CD4-positive, alpha-beta T cell treated with Interleukin-21 for 1 hour (primary cell): ENCODE results near the gene STRIP2.
"Not testable (repeated sequence)": the region's sequence is repeated elsewhere in the genome, so short reads cannot be mapped to it uniquely, and the experiment has no call there.

Source experiments
- DNase-seq: peaks from one replicate; pipeline ENCODE4 v3.0.0-alpha.2; 2020

Gene STRIP2, protein sequence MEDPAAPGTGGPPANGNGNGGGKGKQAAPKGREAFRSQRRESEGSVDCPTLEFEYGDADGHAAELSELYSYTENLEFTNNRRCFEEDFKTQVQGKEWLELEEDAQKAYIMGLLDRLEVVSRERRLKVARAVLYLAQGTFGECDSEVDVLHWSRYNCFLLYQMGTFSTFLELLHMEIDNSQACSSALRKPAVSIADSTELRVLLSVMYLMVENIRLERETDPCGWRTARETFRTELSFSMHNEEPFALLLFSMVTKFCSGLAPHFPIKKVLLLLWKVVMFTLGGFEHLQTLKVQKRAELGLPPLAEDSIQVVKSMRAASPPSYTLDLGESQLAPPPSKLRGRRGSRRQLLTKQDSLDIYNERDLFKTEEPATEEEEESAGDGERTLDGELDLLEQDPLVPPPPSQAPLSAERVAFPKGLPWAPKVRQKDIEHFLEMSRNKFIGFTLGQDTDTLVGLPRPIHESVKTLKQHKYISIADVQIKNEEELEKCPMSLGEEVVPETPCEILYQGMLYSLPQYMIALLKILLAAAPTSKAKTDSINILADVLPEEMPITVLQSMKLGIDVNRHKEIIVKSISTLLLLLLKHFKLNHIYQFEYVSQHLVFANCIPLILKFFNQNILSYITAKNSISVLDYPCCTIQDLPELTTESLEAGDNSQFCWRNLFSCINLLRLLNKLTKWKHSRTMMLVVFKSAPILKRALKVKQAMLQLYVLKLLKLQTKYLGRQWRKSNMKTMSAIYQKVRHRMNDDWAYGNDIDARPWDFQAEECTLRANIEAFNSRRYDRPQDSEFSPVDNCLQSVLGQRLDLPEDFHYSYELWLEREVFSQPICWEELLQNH

DNA sequence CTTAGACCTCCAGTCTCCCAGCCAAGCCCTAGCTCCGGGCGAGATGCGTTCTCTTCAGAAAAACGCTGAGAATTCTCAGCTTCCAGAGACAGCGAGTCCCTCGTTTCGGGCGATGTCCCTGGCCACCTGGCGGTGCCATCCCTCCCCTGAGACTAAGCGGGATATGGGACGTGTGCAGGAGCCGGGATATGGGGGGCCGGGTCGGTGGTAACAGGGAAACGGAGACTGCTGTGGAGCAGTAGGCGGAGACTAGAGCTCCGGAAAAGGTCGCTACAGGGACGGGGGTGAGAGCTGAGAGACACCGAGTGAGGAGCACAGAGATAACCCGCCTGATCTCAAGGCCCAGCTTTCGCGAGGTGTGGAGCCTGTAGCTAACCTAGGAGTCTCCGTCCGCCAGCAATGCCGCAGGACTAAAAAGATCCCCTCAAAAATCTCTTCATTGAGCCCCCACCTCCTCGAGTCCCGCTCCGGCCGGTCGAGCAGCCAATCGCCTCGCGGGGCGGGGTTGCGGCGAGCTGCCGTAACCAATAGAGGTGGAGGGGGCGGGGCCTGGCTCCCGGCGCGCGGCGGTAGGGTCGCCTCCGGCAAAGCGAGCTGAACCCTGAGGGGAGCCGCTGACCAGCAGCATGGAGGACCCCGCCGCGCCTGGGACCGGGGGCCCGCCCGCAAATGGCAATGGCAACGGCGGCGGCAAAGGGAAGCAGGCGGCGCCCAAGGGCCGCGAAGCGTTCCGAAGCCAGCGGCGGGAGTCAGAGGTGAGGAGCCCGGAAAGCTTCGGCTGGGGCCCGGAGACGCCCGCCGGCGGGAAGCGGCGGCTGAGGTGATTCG is at the start of gene STRIP2:
TSS of gene STRIP2 (plus strand) at position 586 of the 828 bp plus-strand sequence. CDS start at position 627, 41 bp downstream.
- peak; percentile 89 for DNase-seq

DNA sequence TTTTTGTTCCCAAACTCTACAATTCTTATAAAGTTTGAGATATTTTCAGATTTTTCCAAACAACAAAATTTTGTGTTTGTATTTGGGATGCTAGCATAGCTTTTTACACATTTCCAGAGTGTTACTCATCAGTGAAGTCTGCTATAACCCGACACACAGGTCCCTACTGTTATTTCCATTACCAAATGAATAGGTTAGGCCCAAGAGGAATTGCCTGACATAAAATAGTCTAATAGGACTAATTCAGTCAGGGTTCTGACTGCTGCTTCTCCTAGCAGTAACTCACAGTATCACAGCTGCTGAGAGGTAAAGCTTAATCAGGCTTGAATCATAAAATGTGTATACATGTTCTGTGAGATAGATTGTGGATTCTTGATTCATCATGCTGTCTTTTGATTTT is 49.1 kb upstream of the STRIP2 start:
- DNase-seq: no peak

DNA sequence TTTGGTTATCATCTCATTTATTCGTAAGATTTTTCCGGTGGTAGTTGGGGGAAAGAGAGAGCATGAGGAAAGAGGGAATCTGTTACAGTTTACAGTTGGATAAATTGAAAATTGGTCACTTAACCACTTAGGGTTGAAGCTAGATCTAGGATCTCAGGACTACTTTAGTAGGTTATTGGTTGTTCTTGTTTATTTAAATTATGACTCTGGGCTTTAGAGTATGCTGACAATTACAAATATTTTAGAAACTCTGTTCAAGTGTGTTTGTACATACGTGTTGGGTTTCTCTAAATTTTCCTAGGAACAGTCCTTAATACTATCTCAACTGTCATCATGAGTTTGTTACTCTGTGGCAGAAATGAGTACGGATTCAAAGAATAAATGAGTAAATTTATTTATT is 48.6 kb upstream of the STRIP2 start:
- no peak for DNase-seq

DNA sequence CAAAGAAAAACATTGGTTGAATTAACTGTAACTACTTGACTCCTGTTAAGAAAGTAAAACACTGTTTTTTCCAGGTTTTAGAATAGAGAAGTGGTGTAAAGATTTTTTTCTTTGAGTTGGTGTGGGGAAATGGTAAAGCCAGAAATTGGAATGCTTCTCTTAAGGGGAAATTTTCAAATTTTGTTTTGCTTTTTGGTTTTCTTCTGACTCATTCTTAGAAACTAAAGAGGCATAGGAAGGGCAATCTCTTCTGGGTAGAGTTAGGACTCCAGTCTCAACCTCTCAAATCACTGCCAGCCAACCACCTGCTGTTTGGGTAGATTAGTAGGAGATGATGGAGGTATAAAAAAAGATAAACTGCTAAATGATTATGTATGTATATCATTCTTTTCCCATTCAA is 47.7 kb upstream of the STRIP2 start:
- no peak for DNase-seq

DNA sequence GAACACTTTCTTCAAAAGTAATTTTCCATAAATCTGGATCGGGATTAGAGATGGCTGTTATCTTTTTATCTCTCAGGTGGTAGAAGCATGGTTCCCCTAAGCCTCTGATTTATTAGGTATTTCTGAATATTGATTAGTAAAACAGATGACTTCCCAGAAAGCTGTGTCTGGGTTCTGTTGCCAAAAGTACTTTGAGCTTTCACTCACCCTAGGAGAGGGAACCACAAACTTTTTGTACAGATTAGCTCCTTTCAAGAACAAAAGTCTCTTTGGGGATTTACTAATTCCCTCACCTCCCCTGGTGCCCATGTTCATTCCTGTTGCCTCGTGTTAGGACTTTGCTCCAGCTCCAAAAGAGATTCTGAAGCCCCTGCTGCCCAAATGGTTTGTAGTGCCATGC is 46.7 kb upstream of the STRIP2 start:
- no peak for DNase-seq

DNA sequence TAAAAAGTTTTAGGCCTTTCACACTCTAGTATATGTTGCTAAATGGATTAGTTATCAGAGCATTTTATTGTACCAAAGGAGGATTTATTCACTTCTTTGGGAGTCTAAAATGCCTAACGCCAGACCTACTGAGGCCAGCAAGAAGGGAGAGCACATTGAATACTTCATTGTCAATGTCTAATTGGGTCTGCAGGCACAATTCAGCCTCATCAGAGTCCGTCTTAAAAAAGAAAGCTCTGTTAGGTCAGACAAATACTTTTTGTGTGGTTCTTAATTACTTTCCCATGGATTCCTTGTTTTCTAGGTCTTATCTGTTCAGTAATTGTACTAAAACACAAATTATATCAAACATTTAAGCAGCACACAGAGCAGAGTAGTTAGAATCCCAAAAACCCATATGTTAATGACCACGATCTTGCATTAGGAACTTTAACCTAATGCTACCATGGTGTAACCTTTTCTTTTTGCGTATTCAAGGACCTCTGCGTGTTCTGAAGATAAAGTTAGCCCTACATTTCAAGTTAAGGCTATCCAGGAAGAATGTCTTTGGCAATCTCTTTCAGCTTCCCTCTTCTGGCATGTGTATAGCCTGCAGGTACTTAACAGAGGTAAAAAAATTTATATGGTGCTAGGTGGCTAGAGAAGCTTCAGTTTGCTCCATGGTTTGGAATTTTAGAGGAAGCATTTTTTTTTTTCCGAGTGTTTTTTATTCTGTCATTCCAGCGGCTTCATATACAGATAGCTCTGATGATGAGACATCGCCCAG is 45.7 kb upstream of the STRIP2 start:
- no peak for DNase-seq

DNA sequence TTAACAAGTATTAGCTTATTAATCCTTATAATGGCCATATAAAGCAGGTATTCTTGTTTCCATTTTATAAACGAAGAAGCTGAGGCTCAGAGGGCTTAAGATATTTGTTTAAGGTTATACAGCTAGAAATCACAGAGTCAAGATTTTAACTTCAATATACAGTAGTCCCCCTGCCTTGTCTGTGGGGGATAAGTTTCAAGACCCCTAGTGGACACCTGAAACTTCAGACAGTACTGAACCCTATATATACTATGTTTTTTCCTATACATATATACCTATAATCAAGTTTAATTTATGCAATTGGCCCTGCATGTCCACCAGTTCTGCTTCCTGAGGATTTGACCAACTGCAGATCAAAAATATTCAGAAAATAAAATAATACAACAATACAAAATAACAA is 44.4 kb upstream of the STRIP2 start:
- DNase-seq: no peak

DNA sequence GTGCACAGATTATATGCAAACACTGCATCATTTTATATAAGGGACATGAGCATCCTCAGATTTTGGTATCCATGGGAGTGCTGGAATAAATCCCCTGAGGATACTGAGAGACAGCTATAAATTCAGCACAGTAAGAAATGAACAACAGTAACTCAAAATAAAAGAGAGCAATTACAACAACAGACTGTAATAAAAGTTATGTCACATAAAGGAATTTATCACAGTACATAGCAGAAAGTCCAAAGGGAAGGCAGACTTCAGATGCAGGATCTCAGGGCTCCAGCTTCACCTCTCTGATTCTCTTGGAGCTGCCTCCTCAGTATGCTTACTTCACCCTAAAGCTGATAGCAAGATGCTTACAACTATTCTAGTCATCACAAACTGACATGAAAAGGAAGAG is 43.9 kb upstream of the STRIP2 start:
- DNase-seq: no peak

DNA sequence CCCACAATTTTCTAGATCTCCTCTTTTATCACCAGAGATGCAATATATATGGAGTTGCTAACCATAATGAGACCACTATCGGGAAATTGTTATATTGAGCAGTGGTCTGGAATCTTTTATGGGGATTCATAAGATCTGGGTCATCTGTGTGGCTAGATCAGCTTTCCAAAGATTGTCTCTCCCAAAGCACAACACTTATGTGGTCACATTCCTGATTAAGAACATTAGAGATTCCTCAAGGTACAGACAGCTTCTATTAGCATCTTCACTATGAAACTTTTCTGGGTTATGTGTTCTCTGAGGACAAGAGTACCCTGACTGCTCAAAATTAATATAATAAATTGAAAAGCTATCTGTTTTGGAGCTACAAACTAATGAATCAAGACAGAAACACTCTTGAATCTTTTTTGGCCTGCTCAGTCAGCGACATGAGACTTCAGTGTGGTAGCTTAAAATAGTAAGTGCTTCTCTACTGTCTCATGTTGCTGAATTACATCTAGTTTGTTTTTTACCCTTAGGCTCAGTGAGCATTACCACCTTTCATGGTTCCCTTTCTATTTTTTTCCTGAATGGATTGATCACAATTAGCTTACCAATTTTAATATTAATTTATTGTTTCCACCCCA is 42.6 kb upstream of the STRIP2 start:
- no peak for DNase-seq

DNA sequence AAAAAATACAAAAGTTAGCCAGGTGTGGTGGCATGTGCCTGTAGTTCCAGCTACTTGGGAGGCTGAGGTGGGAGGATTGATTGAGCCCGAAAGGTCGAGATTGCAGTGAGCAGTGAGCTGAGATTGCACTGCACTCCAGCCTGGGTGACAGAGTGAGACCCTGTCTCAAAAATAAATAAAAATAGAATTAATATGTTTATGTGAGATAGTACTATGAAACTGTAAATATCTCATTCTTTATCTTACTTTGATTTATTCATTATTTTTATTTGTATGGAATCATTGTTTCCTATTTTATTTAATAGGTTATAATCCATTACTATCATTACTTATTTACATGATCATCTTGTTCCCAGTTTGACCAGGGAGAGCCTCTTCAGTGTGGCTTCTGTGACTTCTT is 41.0 kb upstream of the STRIP2 start:
- no peak for DNase-seq

DNA sequence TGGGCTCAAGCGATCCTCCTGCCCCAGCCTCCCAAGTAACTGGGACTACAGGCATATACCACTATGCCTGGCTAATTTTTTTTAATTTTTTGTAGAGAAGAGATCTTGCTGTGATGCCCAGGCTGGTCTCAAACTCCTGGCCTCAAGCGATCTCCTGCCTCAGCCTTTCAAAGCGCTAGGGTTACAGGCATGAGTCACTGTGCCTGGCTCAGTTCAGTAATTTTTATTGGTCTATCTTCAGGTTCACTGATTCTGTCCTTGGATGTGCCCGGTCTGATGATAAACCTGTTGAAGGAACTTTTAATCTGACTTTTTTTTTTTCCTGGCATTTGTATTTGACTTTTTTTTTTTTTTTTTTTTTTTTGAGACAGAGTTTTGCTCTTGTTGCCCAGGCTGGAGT is 40.1 kb upstream of the STRIP2 start:
- DNase-seq: no peak

DNA sequence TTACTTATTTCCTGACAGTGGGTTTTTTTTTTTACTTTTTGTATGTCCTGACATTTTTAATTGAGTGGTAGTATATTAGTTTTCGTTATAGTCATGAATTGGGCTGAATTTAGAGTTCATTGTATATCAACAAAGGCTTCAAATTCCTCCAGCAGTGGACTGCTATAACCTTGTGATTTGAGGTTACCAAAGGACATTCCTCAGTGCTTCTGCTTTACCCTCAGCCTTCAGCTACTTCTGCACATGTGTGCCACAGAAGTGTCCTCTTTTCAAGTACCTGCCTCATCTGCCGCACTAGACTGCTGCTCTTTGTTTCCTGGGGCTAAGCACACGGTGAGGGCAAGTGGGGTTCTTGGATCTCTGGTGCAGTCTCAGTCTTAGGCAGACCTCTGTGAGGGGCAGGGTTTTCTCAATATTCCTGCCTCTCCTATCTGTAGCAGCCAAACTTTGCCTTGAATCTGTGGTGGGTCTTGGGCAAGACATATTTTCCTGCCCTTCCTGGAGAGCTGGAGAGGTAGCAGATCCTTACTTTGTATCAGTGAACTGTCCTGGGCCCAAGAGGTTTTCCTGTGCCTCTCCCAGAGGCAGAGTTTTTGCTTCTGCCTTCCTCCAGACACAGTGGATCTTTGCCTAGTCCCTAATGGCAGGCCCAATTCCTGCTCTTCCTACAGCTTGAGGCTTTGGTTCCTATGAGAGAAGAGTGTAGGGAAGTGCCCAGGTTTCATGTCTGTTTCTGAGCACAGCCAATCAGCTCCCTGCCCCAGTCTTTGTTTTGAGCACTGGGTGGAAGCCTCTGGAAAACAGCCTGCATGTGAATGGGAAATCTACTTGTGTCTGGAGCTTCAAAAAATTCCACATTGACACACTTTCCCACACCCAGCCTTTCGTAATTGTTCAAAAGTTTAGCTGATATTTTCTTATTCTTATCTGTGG is 39.0 kb upstream of the STRIP2 start:
- DNase-seq: no peak

DNA sequence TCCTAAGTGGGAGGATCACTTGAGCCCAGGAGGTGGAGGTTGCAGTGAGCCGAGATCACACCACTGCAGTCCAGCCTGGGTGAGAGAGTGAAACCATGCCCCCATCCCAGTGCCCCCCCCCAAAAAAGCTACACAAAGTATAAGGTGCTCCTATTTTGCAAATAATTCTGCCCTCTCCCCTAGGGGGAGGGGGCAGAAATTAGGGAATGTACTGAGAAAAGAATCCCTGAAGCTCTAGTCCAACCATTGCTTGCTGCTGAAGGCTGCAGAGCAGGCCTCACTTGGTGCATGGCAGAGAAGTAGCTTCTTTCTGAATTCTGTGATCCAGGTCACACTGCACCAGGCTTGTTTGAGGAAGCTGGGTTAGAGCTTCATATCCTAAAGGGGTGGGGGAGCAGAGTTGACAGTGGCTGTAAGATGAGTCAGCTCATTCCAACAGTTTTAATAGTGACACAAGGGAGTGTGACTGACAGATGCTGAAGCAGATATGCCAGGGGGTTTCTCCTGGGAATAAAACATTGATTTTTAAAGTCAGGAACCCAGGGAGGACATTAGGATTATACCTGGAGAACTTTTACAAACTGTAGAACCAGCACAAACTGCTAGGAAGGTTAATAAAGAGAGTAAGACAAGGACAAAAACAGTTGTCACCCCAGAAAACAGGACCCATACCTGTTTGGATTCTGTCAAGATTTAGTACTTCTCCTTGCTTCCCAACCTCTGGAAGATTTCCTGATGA is 32.8 kb upstream of the STRIP2 start:
- no peak for DNase-seq

DNA sequence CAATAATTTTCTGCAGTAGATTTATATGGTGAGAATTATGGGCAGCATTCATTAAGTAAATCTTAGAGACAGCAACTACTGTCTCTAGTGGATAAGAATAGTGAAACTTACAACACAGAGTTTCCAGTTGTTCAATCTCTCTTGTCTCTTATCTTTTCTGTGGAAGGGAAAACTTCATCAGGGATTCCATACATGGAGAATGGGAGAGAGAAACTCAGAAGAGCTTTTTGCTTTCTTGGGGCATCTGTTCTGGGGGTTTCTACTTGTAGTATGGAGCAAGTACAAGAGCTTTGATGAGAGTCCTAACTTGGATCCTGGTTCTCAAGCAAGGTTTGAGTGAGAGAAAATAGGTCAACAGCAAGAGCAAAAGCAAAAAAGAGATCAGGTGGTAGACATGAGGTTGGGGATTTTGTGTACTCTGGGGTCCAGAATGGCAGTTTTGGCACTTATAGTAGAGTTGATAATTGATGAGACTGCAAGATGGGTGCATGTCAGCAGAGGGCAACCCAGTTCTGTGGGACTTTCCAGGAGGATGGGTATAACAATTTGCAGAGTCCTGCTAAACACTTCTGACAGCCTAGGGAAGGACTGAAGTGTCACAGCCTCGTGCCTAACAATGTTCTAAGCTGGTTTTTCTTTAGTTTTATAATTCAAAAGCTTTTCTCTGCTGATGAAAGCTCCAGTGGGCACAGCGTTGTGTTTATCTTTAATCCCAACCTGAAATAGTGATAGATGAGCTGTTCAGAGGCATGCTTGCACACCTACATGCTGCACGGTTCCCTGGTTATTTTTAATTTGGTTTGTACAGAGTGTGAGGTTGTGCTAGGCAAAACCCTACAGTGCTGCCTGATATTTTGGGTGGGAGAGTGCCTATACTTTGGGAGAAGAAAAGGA is 32.0 kb upstream of the STRIP2 start:
- DNase-seq: peak; percentile 4

DNA sequence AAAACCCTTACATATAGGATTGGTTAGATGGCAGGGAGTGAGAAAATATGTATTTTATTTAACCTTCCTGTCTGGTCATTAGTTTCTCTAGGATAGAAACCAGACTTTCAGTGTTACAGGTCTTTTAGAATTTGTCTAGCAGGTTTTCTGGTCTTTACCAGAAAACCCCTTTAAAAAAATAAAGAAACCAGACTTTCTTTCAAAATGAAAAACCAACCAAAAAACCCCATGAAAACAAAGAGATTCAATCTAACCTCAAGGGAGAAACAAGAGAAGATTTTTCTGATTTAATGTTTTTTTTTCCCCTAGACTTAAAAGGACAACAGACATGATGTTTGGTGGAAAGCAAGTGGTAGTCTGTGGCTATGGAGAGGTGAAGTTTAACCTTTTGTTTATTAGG is 28.7 kb upstream of the STRIP2 start:
- no peak for DNase-seq

DNA sequence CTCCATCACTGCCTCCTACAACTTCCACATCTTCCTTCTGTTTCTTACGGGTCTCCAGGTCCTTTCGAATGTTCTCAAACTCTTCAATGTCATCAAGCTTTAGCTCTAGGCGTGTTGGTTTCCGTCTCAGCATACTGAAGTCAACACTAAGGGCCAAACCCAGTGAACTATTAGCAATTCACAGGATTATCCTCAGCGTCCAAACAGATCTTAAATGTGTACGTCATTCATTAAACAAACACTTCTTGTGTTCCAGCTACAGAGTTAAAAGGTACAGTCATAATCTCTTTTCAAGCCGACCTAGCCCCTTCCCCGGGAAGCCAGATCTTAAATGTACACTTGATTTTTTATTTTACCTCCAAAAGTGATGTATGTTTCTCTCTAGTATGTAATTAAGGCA is 24.0 kb upstream of the STRIP2 start:
- DNase-seq: not testable (repeated sequence)

DNA sequence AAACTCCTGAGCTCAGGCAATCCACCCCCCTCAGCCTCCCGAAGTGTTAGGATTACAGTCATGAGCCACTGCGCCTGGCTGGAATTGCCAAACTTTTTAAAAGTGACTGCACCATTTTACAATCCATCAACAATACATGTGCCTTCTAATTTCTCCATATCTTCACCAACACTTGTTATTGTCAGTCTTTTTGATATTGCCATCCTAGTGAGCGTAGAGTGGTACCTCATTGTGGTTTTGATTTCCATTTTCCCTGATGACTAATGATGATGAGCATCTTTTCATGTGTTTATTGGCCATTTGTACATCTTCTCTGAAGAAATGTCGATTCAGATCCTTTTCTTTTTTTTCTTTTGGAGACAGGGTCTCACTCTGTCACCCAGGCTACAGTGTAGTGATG is 21.7 kb upstream of the STRIP2 start:
- DNase-seq: no peak

DNA sequence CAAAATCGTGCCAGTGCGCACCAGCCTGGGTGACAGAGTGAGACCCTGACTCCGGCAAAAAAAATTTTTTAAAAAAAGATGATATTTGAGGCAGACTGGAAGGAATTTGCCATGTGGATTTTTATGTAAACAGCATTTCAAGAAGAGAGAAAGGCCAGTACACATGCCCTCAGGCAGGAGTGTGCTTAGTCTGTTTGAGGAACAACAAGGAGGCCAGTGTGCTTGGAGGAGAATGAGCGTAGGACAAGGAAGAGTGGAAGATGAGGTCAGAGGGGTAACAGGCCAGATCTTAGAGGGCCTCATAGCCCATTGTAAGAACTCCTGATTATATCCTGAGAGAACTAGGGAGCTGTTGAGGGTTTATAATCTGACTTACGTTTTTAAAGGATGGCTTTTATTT is 17.2 kb upstream of the STRIP2 start:
- DNase-seq: no peak

DNA sequence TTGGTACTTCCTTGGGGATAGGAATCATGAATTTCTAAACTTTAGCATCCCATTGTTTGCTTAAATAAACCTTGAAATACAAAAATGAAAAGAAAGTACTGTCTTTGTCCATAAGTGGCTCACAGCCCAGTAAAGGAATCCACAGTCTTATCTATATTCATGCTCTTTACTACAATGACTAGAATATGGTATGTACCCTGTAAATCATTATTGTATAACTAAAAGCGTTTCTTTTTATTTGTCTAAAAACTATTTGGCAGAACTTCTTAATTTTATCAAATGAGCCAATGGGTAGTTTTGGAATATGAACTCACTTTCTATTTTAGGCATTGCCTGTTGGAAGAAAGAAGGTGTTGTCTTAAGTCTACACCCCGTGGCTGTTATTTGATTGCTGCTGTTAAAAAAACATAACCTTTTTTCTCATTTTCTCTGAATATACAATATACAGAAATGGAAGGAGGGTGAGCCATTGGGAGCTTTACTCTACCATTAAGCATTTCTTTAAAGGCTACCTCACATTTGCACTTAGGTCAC is 12.4 kb upstream of the STRIP2 start:
- no peak for DNase-seq
